ENCODE measurements around the gene CYB561D1.

CYB561D1 gene

GRCh38 chr1:109514846-109515245 is 21.0 kb downstream of the CYB561D1 start:
- ATAC-seq = peak; percentile 39; the same call in 1 of the 3 replicates
- TF ChIP-seq, protein P1, sequence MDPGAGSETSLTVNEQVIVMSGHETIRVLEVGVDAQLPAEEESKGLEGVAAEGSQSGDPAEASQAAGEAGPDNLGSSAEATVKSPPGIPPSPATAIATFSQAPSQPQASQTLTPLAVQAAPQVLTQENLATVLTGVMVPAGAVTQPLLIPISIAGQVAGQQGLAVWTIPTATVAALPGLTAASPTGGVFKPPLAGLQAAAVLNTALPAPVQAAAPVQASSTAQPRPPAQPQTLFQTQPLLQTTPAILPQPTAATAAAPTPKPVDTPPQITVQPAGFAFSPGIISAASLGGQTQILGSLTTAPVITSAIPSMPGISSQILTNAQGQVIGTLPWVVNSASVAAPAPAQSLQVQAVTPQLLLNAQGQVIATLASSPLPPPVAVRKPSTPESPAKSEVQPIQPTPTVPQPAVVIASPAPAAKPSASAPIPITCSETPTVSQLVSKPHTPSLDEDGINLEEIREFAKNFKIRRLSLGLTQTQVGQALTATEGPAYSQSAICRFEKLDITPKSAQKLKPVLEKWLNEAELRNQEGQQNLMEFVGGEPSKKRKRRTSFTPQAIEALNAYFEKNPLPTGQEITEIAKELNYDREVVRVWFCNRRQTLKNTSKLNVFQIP (CRISPR knock-in tag; IDR thresholded peaks at IDR 0.05; ENCODE audit: borderline replicate concordance, low read depth) = no peak
- no peak for TF ChIP-seq PATZ1 (CRISPR knock-in tag; IDR thresholded peaks at IDR 0.05; ENCODE audit: borderline replicate concordance)
- TF ChIP-seq OSR1 (CRISPR knock-in tag; IDR thresholded peaks at IDR 0.05) = no peak
- no peak for TF ChIP-seq ZFP3 (CRISPR knock-in tag; IDR thresholded peaks at IDR 0.05)
- no peak for TF ChIP-seq ZNF8 (CRISPR knock-in tag; IDR thresholded peaks at IDR 0.05)
- no peak for TF ChIP-seq SNAI2 (CRISPR knock-in tag; IDR thresholded peaks at IDR 0.05)
- no peak for TF ChIP-seq ARNTL (CRISPR knock-in tag; IDR thresholded peaks at IDR 0.05; ENCODE audit: borderline replicate concordance, low read depth)
- no peak for TF ChIP-seq BACH2 (CRISPR knock-in tag; IDR thresholded peaks at IDR 0.05; ENCODE audit: borderline replicate concordance)
- no peak for TF ChIP-seq ISL1 (CRISPR knock-in tag; IDR thresholded peaks at IDR 0.05)
- no peak for TF ChIP-seq GLIS3 (CRISPR knock-in tag; IDR thresholded peaks at IDR 0.05)
- no peak for TF ChIP-seq ZFP30 (CRISPR knock-in tag; IDR thresholded peaks at IDR 0.05)
- no peak for TF ChIP-seq TCF4 (CRISPR knock-in tag; IDR thresholded peaks at IDR 0.05; ENCODE audit: borderline replicate concordance)
- TF ChIP-seq, protein P2, sequence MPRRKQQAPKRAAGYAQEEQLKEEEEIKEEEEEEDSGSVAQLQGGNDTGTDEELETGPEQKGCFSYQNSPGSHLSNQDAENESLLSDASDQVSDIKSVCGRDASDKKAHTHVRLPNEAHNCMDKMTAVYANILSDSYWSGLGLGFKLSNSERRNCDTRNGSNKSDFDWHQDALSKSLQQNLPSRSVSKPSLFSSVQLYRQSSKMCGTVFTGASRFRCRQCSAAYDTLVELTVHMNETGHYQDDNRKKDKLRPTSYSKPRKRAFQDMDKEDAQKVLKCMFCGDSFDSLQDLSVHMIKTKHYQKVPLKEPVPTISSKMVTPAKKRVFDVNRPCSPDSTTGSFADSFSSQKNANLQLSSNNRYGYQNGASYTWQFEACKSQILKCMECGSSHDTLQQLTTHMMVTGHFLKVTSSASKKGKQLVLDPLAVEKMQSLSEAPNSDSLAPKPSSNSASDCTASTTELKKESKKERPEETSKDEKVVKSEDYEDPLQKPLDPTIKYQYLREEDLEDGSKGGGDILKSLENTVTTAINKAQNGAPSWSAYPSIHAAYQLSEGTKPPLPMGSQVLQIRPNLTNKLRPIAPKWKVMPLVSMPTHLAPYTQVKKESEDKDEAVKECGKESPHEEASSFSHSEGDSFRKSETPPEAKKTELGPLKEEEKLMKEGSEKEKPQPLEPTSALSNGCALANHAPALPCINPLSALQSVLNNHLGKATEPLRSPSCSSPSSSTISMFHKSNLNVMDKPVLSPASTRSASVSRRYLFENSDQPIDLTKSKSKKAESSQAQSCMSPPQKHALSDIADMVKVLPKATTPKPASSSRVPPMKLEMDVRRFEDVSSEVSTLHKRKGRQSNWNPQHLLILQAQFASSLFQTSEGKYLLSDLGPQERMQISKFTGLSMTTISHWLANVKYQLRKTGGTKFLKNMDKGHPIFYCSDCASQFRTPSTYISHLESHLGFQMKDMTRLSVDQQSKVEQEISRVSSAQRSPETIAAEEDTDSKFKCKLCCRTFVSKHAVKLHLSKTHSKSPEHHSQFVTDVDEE (CRISPR knock-in tag; IDR thresholded peaks at IDR 0.05) = no peak
- no peak for TF ChIP-seq PPARA (CRISPR knock-in tag; IDR thresholded peaks at IDR 0.05; ENCODE audit: borderline replicate concordance)
- TF ChIP-seq ZC3H10 (CRISPR knock-in tag; IDR thresholded peaks at IDR 0.05) = no peak
- TF ChIP-seq TOX (CRISPR knock-in tag; IDR thresholded peaks at IDR 0.05; ENCODE audit: borderline replicate concordance) = no peak
- no peak for TF ChIP-seq RARB (CRISPR knock-in tag; IDR thresholded peaks at IDR 0.05)
- TF ChIP-seq CSDC2 (CRISPR knock-in tag; IDR thresholded peaks at IDR 0.05) = no peak
- TF ChIP-seq ESRRG (CRISPR knock-in tag; IDR thresholded peaks at IDR 0.05) = no peak

GRCh38 chr1:109516872-109517271 is 23.0 kb downstream of the CYB561D1 start:
- TF ChIP-seq CSRNP3 (CRISPR knock-in tag; IDR thresholded peaks at IDR 0.05) = no peak
- TF ChIP-seq, protein P1 (CRISPR knock-in tag; IDR thresholded peaks at IDR 0.05; ENCODE audit: borderline replicate concordance, low read depth) = no peak
- no peak for TF ChIP-seq ZC3H10 (CRISPR knock-in tag; IDR thresholded peaks at IDR 0.05)
- no peak for TF ChIP-seq PATZ1 (CRISPR knock-in tag; IDR thresholded peaks at IDR 0.05; ENCODE audit: borderline replicate concordance)
- no peak for TF ChIP-seq ZNF565 (CRISPR knock-in tag; conservative IDR thresholded peaks at IDR 0.05; ENCODE audit: low read depth)
- TF ChIP-seq ZFP30 (CRISPR knock-in tag; IDR thresholded peaks at IDR 0.05) = no peak
- no peak for TF ChIP-seq RARB (CRISPR knock-in tag; IDR thresholded peaks at IDR 0.05)
- no peak for TF ChIP-seq ISL1 (CRISPR knock-in tag; IDR thresholded peaks at IDR 0.05)
- no peak for TF ChIP-seq SNAI2 (CRISPR knock-in tag; IDR thresholded peaks at IDR 0.05)
- no peak for TF ChIP-seq TOX (CRISPR knock-in tag; IDR thresholded peaks at IDR 0.05; ENCODE audit: borderline replicate concordance)
- TF ChIP-seq, protein P3, sequence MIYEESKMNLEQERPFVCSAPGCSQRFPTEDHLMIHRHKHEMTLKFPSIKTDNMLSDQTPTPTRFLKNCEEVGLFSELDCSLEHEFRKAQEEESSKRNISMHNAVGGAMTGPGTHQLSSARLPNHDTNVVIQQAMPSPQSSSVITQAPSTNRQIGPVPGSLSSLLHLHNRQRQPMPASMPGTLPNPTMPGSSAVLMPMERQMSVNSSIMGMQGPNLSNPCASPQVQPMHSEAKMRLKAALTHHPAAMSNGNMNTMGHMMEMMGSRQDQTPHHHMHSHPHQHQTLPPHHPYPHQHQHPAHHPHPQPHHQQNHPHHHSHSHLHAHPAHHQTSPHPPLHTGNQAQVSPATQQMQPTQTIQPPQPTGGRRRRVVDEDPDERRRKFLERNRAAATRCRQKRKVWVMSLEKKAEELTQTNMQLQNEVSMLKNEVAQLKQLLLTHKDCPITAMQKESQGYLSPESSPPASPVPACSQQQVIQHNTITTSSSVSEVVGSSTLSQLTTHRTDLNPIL (CRISPR knock-in tag; IDR thresholded peaks at IDR 0.05; ENCODE audit: low read depth) = no peak
- no peak; the same call in 2 of the 3 replicates for ATAC-seq

Data from SK-N-SH treated with all-trans-retinoic acid at 6 μM for 48 hours (cell line).